Kidney epithelial cell (primary cell): ENCODE data around the gene TEKT1. TPM values are rescaled to one million over a fixed set of nuclear protein-coding genes. Genes with fewer than 3 reads are reported as not detected.

Source experiments
- DNase-seq: peaks from one replicate; pipeline ENCODE4 v3.0.0-alpha.2; 2010; ENCODE audit warnings: low read depth
- H3K27me3 ChIP-seq: 2 replicates; pipeline ENCODE4 v1.6.0; 2011; ENCODE audit warnings: low read length; ENCODE audit not compliant: control insufficient read depth, insufficient read depth
- H3K36me3 ChIP-seq: 2 replicates; pipeline ENCODE4 v1.5.1; 2011; ENCODE audit warnings: low read length; ENCODE audit not compliant: control insufficient read depth, insufficient read depth
- H3K4me3 ChIP-seq: 2 replicates; pipeline ENCODE4 v1.5.1; 2011; ENCODE audit warnings: low read depth, mild to moderate bottlenecking, control low read depth, low read length
- CTCF ChIP-seq: IDR thresholded peaks from 2 replicates; pipeline ENCODE4 v1.5.1; 2011; ENCODE audit warnings: mild to moderate bottlenecking, moderate library complexity, low read length, control low read depth, inconsistent platforms; ENCODE audit not compliant: insufficient read depth, poor library complexity, severe bottlenecking
- total RNA-seq: library from RNA; depleted of rRNA; stranded (reverse); fragments of >200 nt; gene quantifications from 2 replicates; pipeline ENCODE4 v1.2.3, GENCODE V29; 2015

Gene TEKT1
- total RNA-seq, 1 donor from 2014 or later, result not detected

- DNase-seq, result no peak
- no peak overlapping the region for H3K4me3 ChIP-seq
- no peak for TF ChIP-seq CTCF
- H3K27me3 ChIP-seq, result no peaks in the 10 kb centered on the region
- no peaks in the 10 kb centered on the region for H3K36me3 ChIP-seq
These were observed 19.2 kb downstream of the TEKT1 start for GRCh38 chr17:6812295-6812694.

GRCh38 chr17:6811510-6811909 lies 20.0 kb downstream of the TEKT1 start:
- Histone ChIP-seq H3K36me3 (no peaks in the 10 kb centered on the region), H3K4me3 (no peak overlapping the region), H3K27me3 (no peaks in the 10 kb centered on the region)
- TF ChIP-seq CTCF, result no peak
- DNase-seq, result no peak

GRCh38 chr17:6800422-6801027 lies 31.0 kb downstream of the TEKT1 start:
- TF ChIP-seq CTCF, result no peak
- no peak for DNase-seq
- no peaks in the 10 kb centered on the region for H3K36me3 ChIP-seq
- no peak overlapping the region for H3K4me3 ChIP-seq
- H3K27me3 ChIP-seq, result no peaks in the 10 kb centered on the region

DNA sequence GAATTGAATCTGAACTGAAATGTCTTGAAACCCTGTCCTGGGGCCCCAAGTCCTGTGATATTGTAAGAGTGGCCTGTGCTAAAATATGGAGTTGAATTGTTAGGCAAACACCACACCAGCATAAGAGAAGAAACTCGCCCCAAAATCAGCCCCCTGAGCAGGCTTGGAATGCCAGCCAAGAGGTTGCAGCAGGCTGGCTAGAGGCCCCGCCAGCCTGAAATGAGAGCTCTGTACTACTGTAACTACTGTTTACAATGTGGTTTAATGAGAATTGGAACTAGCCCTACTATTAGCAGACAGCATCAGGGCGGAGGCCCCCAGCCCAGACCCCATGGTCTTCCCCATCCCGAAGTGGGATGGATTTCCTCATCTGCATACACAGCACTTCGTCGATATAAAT lies 31.8 kb downstream of the TEKT1 start:
- H3K27me3 ChIP-seq, result no peaks in the 10 kb centered on the region
- TF ChIP-seq CTCF, result no peak
- no peak overlapping the region for H3K4me3 ChIP-seq
- no peaks in the 10 kb centered on the region for H3K36me3 ChIP-seq
- DNase-seq, result no peak

- no peak for DNase-seq
These were observed 33.7 kb downstream of the TEKT1 start for GRCh38 chr17:6797718-6798351.

More at GRCh38 chr17:6797718-6798351, 33.7 kb downstream of the TEKT1 start:
- TF ChIP-seq CTCF, result no peak
- no peaks in the 10 kb centered on the region for H3K27me3 ChIP-seq
- H3K36me3 ChIP-seq, result no peaks in the 10 kb centered on the region
- no peak overlapping the region for H3K4me3 ChIP-seq
